Measurements from ENCODE around the gene SPATA24.
"Not testable (repeated sequence)": the region's sequence is repeated elsewhere in the genome, so short reads cannot be mapped to it uniquely, and the experiment has no call there.

Gene SPATA24

DNA sequence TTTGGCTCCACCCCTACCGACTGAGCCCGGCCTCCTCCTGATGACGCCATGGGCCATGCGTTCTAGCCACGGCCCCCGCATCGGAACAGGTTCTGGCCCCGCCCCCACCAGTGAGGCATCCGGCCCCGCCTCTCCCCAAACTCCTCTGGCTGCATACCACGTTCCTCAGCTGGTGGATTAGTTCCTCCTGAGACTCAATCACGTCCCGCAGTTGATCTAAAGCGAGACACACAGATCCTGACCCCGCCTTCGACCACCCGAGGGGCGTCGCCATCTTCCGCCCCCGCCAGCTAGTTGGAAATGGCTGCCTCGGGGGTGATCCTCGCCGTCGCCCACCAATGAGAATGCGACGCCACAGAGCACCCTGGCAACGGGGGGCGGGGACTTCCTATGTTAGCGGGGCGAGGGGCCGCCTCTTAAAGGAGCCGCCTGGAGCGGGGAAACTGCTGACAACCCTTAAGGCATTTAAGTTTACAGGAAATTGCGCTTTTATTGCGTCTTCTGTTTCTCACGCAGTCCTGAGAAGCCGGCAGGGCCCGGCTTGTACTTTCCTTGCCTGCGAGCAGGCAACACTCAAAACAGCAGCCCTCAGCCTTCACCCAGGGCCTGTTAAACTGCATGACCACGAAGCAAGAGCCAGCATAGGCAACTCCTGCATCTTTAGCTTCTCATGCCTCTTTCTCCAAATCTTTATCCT lies at the start of gene SPATA24:
Gene SPATA24, minus strand, starts transcription at position 303 of the 697 bp plus-strand sequence. Its CDS starts 29 bp downstream, at position 274.
- peak; percentile 94 for DNase-seq

DNA sequence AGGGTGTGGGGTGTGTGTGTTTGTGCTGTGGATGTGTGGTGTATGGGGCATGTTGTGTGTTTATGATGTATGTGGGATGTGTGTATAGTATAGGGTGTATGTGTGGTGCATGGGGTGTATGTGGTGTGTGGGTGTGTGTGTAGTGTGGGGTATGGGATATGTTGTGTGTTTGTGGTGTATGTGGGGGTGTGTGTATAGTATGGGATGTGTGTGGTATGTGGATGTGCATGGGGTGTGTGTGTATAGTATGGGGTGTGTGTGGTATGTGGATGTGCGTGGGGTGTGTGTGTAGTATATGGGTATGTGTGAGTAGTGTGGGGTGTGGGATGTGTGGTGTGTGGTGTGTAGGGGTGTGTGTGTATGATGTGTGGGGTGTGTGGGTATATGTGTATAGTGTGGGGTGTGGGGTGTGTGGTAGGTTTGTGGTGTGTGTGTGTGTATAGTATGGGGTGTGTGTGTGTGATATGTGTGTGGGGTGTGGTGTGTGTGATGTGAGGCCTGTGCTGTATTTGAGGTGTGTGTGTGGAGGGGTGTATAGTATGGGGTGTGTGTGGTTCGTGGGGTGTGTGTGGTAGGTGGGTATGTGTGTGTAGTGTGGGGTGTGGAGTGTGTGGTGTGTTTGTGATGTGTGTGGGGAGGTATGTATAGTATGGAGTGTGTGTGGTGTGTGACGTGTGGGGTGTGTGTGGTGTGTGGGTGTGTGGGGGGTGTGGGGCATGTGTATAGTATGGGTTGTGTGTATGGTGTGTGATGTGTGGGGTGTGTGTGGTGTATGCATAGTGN lies 48.2 kb upstream of the SPATA24 start:
- DNase-seq, result no peak

- DNase-seq, result no peak
Observed at GRCh38 chr5:139451176-139451575, 47.3 kb upstream of the SPATA24 start.

- no peak for DNase-seq
Observed at GRCh38 chr5:139446956-139447779, 43.3 kb upstream of the SPATA24 start.

DNA sequence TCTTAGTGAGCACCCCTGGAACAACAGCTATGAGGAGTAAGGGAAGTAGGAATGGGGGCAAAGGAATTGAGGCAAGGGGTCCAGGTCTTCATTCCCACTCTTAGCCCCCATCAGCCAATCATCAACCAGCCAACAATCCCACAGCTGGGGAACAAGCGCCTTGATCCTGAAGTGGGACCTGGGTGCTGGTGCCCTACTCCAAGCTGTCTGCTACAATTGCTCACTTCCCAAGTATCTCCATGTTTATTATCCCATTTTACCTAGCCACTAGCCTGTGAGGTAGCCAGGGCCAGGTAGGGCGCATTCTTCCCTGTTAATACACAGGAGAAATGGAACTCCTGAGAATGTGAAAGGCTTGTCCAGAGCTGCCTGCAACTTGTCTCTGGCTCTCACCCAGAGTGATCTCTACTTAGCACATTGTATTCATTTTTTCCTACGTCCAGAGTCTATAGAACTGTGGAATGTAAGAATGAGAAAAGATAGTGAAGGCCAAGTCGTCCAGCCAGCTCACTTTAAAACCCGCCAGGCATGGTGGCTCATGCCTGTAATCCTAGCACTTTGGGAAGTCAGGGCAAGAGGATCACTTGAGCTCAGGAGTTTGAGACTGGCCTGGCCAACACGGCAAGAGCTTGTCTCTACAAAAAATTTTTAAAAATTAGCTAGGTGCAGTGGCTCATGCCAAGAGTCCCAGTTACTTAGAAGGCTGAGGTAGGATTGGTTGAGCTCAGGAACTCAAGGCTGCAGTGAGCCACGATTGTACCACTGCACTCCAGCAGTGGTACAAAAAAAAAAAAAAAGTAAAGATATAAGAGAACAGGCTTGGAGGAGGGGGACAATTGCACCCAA lies 41.7 kb upstream of the SPATA24 start:
- peak; percentile 39 for DNase-seq

GRCh38 chr5:139443831-139444453 lies 40.1 kb upstream of the SPATA24 start:
- peak; percentile 23 for DNase-seq

- not testable (repeated sequence) for DNase-seq
Observed at GRCh38 chr5:139440416-139440815, 36.5 kb upstream of the SPATA24 start.

GRCh38 chr5:139439013-139439903 lies 35.4 kb upstream of the SPATA24 start, which contains the start of gene DNAJC18:
DNAJC18 (minus strand) TSS chr5:139439525; CDS start chr5:139439445, 80 bp downstream.
- peak; percentile 77 for DNase-seq

- DNase-seq, result no peak
Observed at GRCh38 chr5:139438707-139439012, 34.8 kb upstream of the SPATA24 start.

DNA sequence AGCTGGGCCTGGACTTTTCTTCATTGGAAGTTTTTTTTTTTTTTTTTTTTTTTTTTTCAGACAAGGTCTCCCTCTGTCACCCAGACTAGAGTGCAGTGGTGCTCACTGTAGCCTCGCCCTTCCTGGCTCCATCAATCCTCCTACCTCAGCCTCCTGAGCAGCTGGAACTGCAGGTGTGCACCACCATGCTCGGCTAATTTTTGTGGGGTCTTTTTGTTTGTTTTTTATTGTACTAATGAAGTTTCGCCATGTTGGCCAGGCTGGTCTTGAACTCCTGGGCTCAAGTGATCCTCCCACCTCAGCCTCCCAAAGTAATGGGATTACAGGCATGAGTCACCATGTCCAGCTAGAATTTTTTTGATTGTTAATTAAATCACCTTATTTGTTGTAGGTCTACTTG lies 31.8 kb upstream of the SPATA24 start:
- DNase-seq, result no peak

DNA sequence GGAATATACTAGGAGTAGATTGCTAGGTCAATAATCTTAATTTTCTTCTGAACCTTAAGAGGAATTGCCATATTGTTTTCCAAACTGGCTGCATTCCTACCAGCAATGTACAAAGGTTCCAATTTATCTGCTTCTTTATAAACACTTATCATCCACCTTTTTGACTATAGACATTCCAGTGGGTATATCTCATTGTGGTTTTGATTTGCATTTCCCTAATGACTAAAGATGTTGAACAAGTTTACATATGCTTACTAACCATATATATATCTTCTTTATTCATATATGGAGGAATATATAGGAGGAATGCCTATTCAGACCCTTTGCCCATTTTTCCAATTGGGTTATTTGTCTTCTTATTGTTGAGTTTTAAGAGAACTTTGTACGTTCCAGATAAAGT lies 27.8 kb upstream of the SPATA24 start:
- DNase-seq, result no peak

GRCh38 chr5:139430015-139430414 lies 26.1 kb upstream of the SPATA24 start:
- no peak for DNase-seq

DNA sequence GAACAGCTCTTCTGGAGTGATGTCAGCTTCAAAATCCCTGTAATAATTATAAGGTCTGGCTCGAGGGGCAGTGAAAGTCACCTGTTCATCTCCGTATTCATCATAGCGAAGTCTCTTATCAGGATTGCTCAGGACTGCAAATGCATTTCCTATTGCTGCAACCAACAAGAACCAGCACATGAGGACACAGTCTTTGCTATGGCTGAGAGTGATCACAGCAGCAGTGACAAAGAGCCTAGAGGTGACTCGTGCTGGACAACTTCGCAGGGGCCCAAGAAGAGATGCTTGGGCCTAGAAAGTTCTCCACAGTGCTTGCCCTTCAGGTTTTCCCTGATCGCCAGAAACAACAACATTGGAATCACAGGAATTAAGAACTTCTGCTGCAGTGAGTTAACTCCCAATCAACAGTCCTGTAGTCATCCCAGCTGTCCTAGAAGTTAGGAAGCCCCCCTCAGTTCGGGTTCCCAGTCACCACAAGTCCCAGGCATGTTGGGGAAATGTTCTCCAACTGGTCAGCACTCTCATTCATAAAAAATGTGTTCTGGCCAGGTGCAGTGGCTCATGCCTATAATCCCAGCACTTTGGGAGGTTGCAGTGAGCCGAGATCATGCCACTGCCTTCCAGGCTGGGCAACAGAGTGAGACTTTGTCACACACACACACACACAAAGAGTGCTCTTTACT lies 22.5 kb upstream of the SPATA24 start:
- DNase-seq, result no peak

- no peak for DNase-seq
Observed at GRCh38 chr5:139425497-139425896, 21.6 kb upstream of the SPATA24 start.

DNA sequence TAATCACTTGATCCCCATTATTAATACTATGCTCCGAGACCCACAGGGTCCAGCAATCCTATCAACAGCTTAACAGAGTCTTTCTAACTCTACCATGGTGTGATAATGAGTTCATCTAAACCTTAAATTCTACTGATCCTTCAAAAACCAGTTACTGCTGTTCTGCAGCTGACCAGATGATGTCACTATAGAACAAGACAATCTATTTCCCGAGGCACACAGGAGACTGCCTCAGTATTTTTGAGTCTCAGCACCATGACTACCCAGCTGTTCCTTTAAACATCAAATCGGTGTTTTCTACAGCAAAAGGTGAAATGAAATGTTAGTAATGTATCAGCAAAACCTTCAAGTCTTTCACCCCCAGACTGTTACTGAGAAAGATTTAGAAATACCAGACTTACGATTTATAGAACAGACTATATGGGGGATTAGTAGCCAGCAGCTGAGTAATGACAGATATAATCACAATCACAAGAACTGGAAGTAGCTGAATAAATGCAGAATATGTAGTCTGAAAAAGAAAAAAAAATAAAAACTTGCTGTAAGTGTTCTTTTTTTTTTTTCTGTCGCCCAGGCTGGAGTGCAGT lies 18.5 kb upstream of the SPATA24 start:
- DNase-seq, result peak; percentile 41

- DNase-seq, result no peak
Observed at GRCh38 chr5:139419226-139420192, 15.6 kb upstream of the SPATA24 start.

GRCh38 chr5:139418793-139419192 lies 14.9 kb upstream of the SPATA24 start:
- DNase-seq, result no peak

DNA sequence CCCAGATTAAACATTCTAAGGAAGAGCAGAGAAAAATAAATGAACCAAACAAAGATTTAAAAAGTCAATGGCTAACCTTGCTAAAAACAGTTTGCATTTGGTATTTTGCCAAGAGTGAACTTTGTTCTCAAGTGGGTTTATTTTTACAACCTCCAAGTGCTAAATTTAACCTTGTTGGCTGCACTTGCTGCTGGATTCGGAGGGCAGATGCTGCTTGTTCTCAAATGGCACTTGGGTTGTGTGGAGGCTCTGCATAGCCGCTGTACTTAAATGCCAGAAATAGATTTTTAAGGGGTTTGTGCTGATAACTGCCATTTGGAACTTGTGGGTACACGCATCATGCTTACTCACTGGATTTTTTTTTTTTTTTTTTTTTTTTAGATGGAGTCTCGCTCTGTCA lies 13.3 kb upstream of the SPATA24 start:
- DNase-seq, result no peak

- DNase-seq, result no peak
Observed at GRCh38 chr5:139416651-139417050, 12.8 kb upstream of the SPATA24 start.

All from NCI-H226 (cell line).